Mesothelial cell of epicardium (in vitro differentiated cells): Measurements from ENCODE around the gene PDE4D. TPM values are rescaled to one million over a fixed set of nuclear protein-coding genes. Genes with fewer than 3 reads are reported as not detected.

Source experiments
- DNase-seq, 2 experiments: peaks; one replicate each; pipeline ENCODE4 v3.0.0; 2021; ENCODE audit warnings: low spot score in 2 of 2; ENCODE audit not compliant: unreplicated experiment in 2 of 2
- H3K27ac Mint-ChIP-seq: 2 replicates; pipeline ENCODE4 v1.8.0; 2021; ENCODE audit warnings: mixed read lengths
- H3K27me3 Mint-ChIP-seq: 2 replicates; pipeline ENCODE4 v1.8.0; 2021; ENCODE audit warnings: low read depth, mixed read lengths
- H3K36me3 Mint-ChIP-seq: 2 replicates; pipeline ENCODE4 v1.8.0; 2021; ENCODE audit warnings: mixed read lengths
- H3K4me1 Mint-ChIP-seq: 2 replicates; pipeline ENCODE4 v1.8.0; 2021; ENCODE audit warnings: mixed read lengths
- H3K4me3 Mint-ChIP-seq: 2 replicates; pipeline ENCODE4 v1.8.0; 2021; ENCODE audit warnings: mild to moderate bottlenecking, moderate library complexity, mixed read lengths
- H3K9me3 Mint-ChIP-seq: 2 replicates; pipeline ENCODE4 v1.8.0; 2021; ENCODE audit warnings: mixed read lengths
- CTCF ChIP-seq: fragments of 200-600 bp; sonication (generic); IDR thresholded peaks from one replicate; pipeline ENCODE4 v1.5.0; 2021; ENCODE audit warnings: antibody characterized with exemption; ENCODE audit not compliant: unreplicated experiment
- total RNA-seq: library from RNA; stranded (reverse); gene quantifications from 3 replicates; pipeline ENCODE4 v1.2.1, GENCODE V29; 2021

The PDE4D gene
- total RNA-seq, 1 donor from 2014 or later: 105 TPM

- Mint-ChIP-seq H3K4me1 (peaks cover 22% of the 10 kb centered on the region), H3K36me3 (peaks cover 30% of the 10 kb centered on the region), H3K27ac (peak overlapping the region; percentile 2), H3K9me3 (peaks cover 7% of the 10 kb centered on the region), H3K4me3 (no peak overlapping the region), H3K27me3 (no peaks in the 10 kb centered on the region)
- DNase-seq: no peak
- no peak for TF ChIP-seq CTCF
Measured at GRCh38 chr5:59019078-59019477, 874.4 kb downstream of the PDE4D start.

DNA sequence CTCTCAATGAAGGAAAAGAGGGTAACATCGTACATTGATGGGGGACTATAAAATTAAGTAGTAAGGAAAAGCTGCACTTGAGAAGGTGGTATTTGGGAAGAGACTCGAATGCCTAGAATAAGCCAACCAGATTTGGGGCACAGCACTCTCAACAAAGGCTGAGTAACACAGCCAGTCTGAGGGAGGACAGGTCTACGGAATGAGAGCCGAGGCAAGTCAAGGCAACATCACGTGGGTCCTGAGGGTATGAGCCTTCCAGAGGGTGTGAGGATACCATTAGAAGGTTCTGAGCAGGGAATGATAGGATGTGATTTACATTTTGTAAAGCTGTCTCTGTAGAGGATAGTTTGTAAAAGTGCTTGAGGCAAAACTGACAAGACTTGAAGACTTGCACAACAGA is 876.6 kb downstream of the PDE4D start:
- Mint-ChIP-seq H3K4me3 (no peak overlapping the region), H3K36me3 (peaks cover 50% of the 10 kb centered on the region), H3K4me1 (peaks cover 15% of the 10 kb centered on the region), H3K27me3 (no peaks in the 10 kb centered on the region), H3K9me3 (peaks cover 25% of the 10 kb centered on the region), H3K27ac (no peak overlapping the region)
- TF ChIP-seq CTCF: no peak
- DNase-seq: no peak

- no peak for DNase-seq
- no peak overlapping the region for H3K4me3 Mint-ChIP-seq
- no peak overlapping the region for H3K27ac Mint-ChIP-seq
- H3K4me1 Mint-ChIP-seq: peaks cover 5% of the 10 kb centered on the region
- peaks cover 25% of the 10 kb centered on the region for H3K9me3 Mint-ChIP-seq
- H3K27me3 Mint-ChIP-seq: no peaks in the 10 kb centered on the region
- TF ChIP-seq CTCF: no peak
- peaks cover 34% of the 10 kb centered on the region for H3K36me3 Mint-ChIP-seq
Measured at GRCh38 chr5:59008816-59009473, 884.6 kb downstream of the PDE4D start.

- no peak for DNase-seq
- H3K27me3 Mint-ChIP-seq: no peaks in the 10 kb centered on the region
Measured at GRCh38 chr5:59007460-59008063, 886.0 kb downstream of the PDE4D start.

GRCh38 chr5:59005934-59006701 is 887.4 kb downstream of the PDE4D start:
- Mint-ChIP-seq H3K27ac (no peak overlapping the region), H3K36me3 (peaks cover 5% of the 10 kb centered on the region), H3K4me1 (peaks cover 30% of the 10 kb centered on the region)

More at GRCh38 chr5:59007460-59008063, 886.0 kb downstream of the PDE4D start:
- H3K27ac Mint-ChIP-seq: peak overlapping the region; percentile 47
- peaks cover 14% of the 10 kb centered on the region for H3K9me3 Mint-ChIP-seq
- TF ChIP-seq CTCF: peak; percentile 11
- peaks cover 20% of the 10 kb centered on the region for H3K36me3 Mint-ChIP-seq
- no peak overlapping the region for H3K4me3 Mint-ChIP-seq
- peaks cover 17% of the 10 kb centered on the region for H3K4me1 Mint-ChIP-seq

More at GRCh38 chr5:59005934-59006701, 887.4 kb downstream of the PDE4D start:
- no peak for TF ChIP-seq CTCF
- Mint-ChIP-seq H3K4me3 (no peak overlapping the region), H3K9me3 (peaks cover under 1% of the 10 kb centered on the region), H3K27me3 (no peaks in the 10 kb centered on the region)
- no peak for DNase-seq
